H9 (cell line): ENCODE results near the gene CCDC40. TPM values are rescaled to one million over a fixed set of nuclear protein-coding genes. Genes with fewer than 3 reads are reported as not detected.
A peak's percentile ranks its signal among the peaks of the same experiment; 100 is the strongest.

Source experiments
- DNase-seq: peaks from one replicate; pipeline ENCODE4 v3.0.0-alpha.2; 2017
- H2AFZ ChIP-seq: one replicate; pipeline ENCODE4 v1.6.1; 2013; ENCODE audit warnings: mild to moderate bottlenecking, low read length, control low read depth, moderate library complexity
- H2AK5ac ChIP-seq: 2 replicates; pipeline ENCODE4 v1.6.1; 2013; ENCODE audit warnings: low read length, control low read depth, mixed read lengths; ENCODE audit not compliant: insufficient read length
- H2BK120ac ChIP-seq: one replicate; pipeline ENCODE4 v1.6.1; 2013; ENCODE audit warnings: low read depth, mild to moderate bottlenecking, low read length, control low read depth, inconsistent platforms; ENCODE audit not compliant: poor library complexity, severe bottlenecking
- H2BK12ac ChIP-seq: 2 replicates; pipeline ENCODE4 v1.6.1; 2013; ENCODE audit warnings: low read length, control low read depth, mixed read lengths, low read depth; ENCODE audit not compliant: insufficient read length
- H2BK15ac ChIP-seq: 2 replicates; pipeline ENCODE4 v1.6.1; 2013; ENCODE audit warnings: low read depth, low read length, control low read depth
- H2BK20ac ChIP-seq: one replicate; pipeline ENCODE4 v1.6.1; 2013; ENCODE audit warnings: low read depth, mild to moderate bottlenecking, low read length, control low read depth, inconsistent platforms; ENCODE audit not compliant: poor library complexity, severe bottlenecking
- H2BK5ac ChIP-seq: 2 replicates; pipeline ENCODE4 v1.6.1; 2013; ENCODE audit warnings: low read length, control low read depth, mixed read lengths; ENCODE audit not compliant: insufficient read length
- H3K14ac ChIP-seq: 2 replicates; pipeline ENCODE4 v1.6.1; 2013; ENCODE audit warnings: low read length, control low read depth; ENCODE audit not compliant: insufficient read depth
- H3K18ac ChIP-seq: 2 replicates; pipeline ENCODE4 v1.6.1; 2013; ENCODE audit warnings: low read depth, mild to moderate bottlenecking, mixed read lengths, low read length, control low read depth; ENCODE audit not compliant: insufficient read length
- H3K23ac ChIP-seq: 2 replicates; pipeline ENCODE4 v1.6.1; 2013; ENCODE audit warnings: low read length, control low read depth, mixed read lengths, low read depth; ENCODE audit not compliant: insufficient read length
- H3K23me2 ChIP-seq: 2 replicates; pipeline ENCODE4 v1.6.1; 2013; ENCODE audit warnings: low read depth, mild to moderate bottlenecking, mixed read lengths, low read length, control low read depth; ENCODE audit not compliant: insufficient read length, poor library complexity, severe bottlenecking
- H3K27ac ChIP-seq: 2 replicates; pipeline ENCODE4 v1.5.1; 2013; ENCODE audit warnings: low read length, control low read depth, mixed read lengths, low read depth; ENCODE audit not compliant: insufficient read length
- H3K27me3 ChIP-seq: 2 replicates; pipeline ENCODE4 v1.6.1; 2013; ENCODE audit warnings: low read length, control low read depth, inconsistent platforms; ENCODE audit not compliant: insufficient read depth
- H3K4ac ChIP-seq: 2 replicates; pipeline ENCODE4 v1.6.1; 2013; ENCODE audit warnings: low read depth, mild to moderate bottlenecking, control low read depth, inconsistent platforms, low read length, moderate library complexity
- H3K4me1 ChIP-seq: 2 replicates; pipeline ENCODE4 v1.6.1; 2013; ENCODE audit warnings: low read length, control low read depth, inconsistent platforms; ENCODE audit not compliant: insufficient read depth
- H3K4me2 ChIP-seq: 2 replicates; pipeline ENCODE4 v1.6.1; 2013; ENCODE audit warnings: low read length, control low read depth, mixed read lengths; ENCODE audit not compliant: insufficient read length, insufficient read depth
- H3K56ac ChIP-seq: 2 replicates; pipeline ENCODE4 v1.6.1; 2013; ENCODE audit warnings: low read depth, mild to moderate bottlenecking, mixed read lengths, low read length, control low read depth; ENCODE audit not compliant: insufficient read length
- H3K79me1 ChIP-seq: 2 replicates; pipeline ENCODE4 v1.6.1; 2013; ENCODE audit warnings: low read depth, mild to moderate bottlenecking, moderate library complexity, low read length, control low read depth, inconsistent platforms; ENCODE audit not compliant: insufficient read depth, poor library complexity, severe bottlenecking
- H3K79me2 ChIP-seq: 2 replicates; pipeline ENCODE4 v1.6.1; 2013; ENCODE audit warnings: low read length, control low read depth, inconsistent platforms; ENCODE audit not compliant: insufficient read depth
- H3K9ac ChIP-seq: 2 replicates; pipeline ENCODE4 v1.6.1; 2013; ENCODE audit warnings: low read length, control low read depth, mixed read lengths; ENCODE audit not compliant: insufficient read length; ENCODE audit errors: extremely low read depth
- H3K9me3 ChIP-seq: one replicate; pipeline ENCODE4 v1.6.1; 2013; ENCODE audit warnings: low read depth, low read length, inconsistent platforms; ENCODE audit not compliant: control insufficient read depth
- H3T11ph ChIP-seq: one replicate; pipeline ENCODE4 v1.6.1; 2013; ENCODE audit warnings: mild to moderate bottlenecking, low read length, control low read depth, inconsistent platforms
- H4K20me1 ChIP-seq: one replicate; pipeline ENCODE4 v1.6.1; 2013; ENCODE audit not compliant: control insufficient read depth, insufficient read length, insufficient read depth
- H4K5ac ChIP-seq: 2 replicates; pipeline ENCODE4 v1.6.1; 2013; ENCODE audit warnings: low read depth, mild to moderate bottlenecking, mixed read lengths, low read length, control low read depth; ENCODE audit not compliant: insufficient read length
- H4K8ac ChIP-seq: replicated peaks from 2 replicates; pipeline ENCODE4 v1.6.1; 2013; ENCODE audit warnings: low read length, control low read depth, mixed read lengths, low read depth; ENCODE audit not compliant: insufficient read length
- H4K91ac ChIP-seq: 2 replicates; pipeline ENCODE4 v1.6.1; 2013; ENCODE audit warnings: low read depth, mild to moderate bottlenecking, moderate library complexity, mixed read lengths, low read length, control low read depth; ENCODE audit not compliant: insufficient read length
- H3K27ac Mint-ChIP-seq, 3 experiments: 2 replicates in 2 of 3; 3 replicates in 1 of 3; pipeline ENCODE4 v1.8.0; 2020 to 2021; ENCODE audit warnings: mixed read lengths in 3 of 3, mild to moderate bottlenecking in 1 of 3, moderate library complexity in 1 of 3
- H3K27me3 Mint-ChIP-seq: 2 replicates; pipeline ENCODE4 v1.8.0; 2021; ENCODE audit warnings: low read depth, mild to moderate bottlenecking, moderate library complexity, mixed read lengths
- H3K36me3 Mint-ChIP-seq, 3 experiments: 2 replicates in 2 of 3; 3 replicates in 1 of 3; pipeline ENCODE4 v1.8.0; 2020 to 2021; ENCODE audit warnings: low read depth in 3 of 3, mixed read lengths in 3 of 3; ENCODE audit not compliant: insufficient read depth in 1 of 3
- H3K4me1 Mint-ChIP-seq, 2 experiments: 2 replicates each; pipeline ENCODE4 v1.8.0; 2020; ENCODE audit warnings: mixed read lengths in 2 of 2
- H3K4me3 Mint-ChIP-seq, 2 experiments: 2 replicates in 1 of 2; 3 replicates in 1 of 2; pipeline ENCODE4 v1.8.0; 2020 to 2021; ENCODE audit warnings: mild to moderate bottlenecking in 2 of 2, mixed read lengths in 2 of 2, moderate library complexity in 1 of 2
- H3K9me3 Mint-ChIP-seq, 2 experiments: 2 replicates in 1 of 2; 3 replicates in 1 of 2; pipeline ENCODE4 v1.8.0; 2020; ENCODE audit warnings: mild to moderate bottlenecking in 2 of 2, mixed read lengths in 2 of 2, moderate library complexity in 1 of 2
- CTCF ChIP-seq: fragments of 200-600 bp; sonication (generic); conservative IDR thresholded peaks from 3 replicates; pipeline ENCODE4 v1.8.0; 2021; ENCODE audit warnings: antibody characterized with exemption, mild to moderate bottlenecking
- WGBS: extraction: QIAGEN DNeasy Blood & Tissue Kit; methylation state at CpG from one replicate; pipeline ENCODE4 v1.1.7; 2013; ENCODE audit warnings: missing lambda C conversion rate, low lambda C conversion rate, mixed read lengths; ENCODE audit not compliant: insufficient read length; ENCODE audit errors: extremely low coverage; 5-methylcytosine and 5-hydroxymethylcytosine counted together
- total RNA-seq: library from RNA; stranded (reverse); gene quantifications from 2 replicates; pipeline ENCODE4 v1.2.1, GENCODE V29; 2021

CCDC40 gene
- total RNA-seq, 1 experiment from 2014 or later, result 8.9 TPM

- Histone ChIP-seq H2BK12ac (no peak overlapping the region), H3K4me2 (peak overlapping the region; percentile 46), H3K23me2 (peaks cover 12% of the 10 kb centered on the region), H3T11ph (no peak overlapping the region), H2BK5ac (no peak overlapping the region), H3K56ac (no peak overlapping the region), H3K27me3 (no peaks in the 10 kb centered on the region), H3K23ac (no peak overlapping the region), H3K18ac (peak overlapping the region; percentile 94), H3K4ac (no peak overlapping the region), H3K14ac (peak overlapping the region; percentile 96; the same call in 1 of the 2 replicates), H2BK15ac (no peak overlapping the region), H2AK5ac (no peak overlapping the region), H4K8ac (no peak overlapping the region), H4K20me1 (peaks cover under 1% of the 10 kb centered on the region), H2BK20ac (no peak overlapping the region), H4K5ac (no peak overlapping the region), H3K79me2 (peaks cover 21% of the 10 kb centered on the region; the same call in 1 of the 2 replicates), H2AFZ (no peak overlapping the region), H3K27ac (no peak overlapping the region), H3K9me3 (no peaks in the 10 kb centered on the region), H3K79me1 (peaks cover 4% of the 10 kb centered on the region), H3K4me1 (no peaks in the 10 kb centered on the region; the same call in 1 of the 2 replicates), H2BK120ac (no peak overlapping the region), H3K9ac (peak overlapping the region; percentile 28), H4K91ac (no peak overlapping the region)
- H3K9me3 Mint-ChIP-seq, result peaks cover 4 to 5% of the 10 kb centered on the region in 2 experiments; a peak in 3 of 5 replicates
- H3K27ac Mint-ChIP-seq, result peak overlapping the region; percentile 43 to 98 (median 90); a peak in 4 of 7 replicates
- TF ChIP-seq CTCF, result no peak
- no CpG with 5 or more reads among the region's 52 CpGs for WGBS
- DNase-seq, result peak; percentile 82
- peaks cover 23 to 31% of the 10 kb centered on the region in 2 experiments for H3K4me1 Mint-ChIP-seq
- no peaks in the 10 kb centered on the region for H3K27me3 Mint-ChIP-seq
- peak overlapping the region; percentile 88 to 96 for H3K4me3 Mint-ChIP-seq
- peaks cover 11 to 22% (median 14%) of the 10 kb centered on the region in 3 experiments; a peak in 6 of 7 replicates for H3K36me3 Mint-ChIP-seq
These were observed 454 bp downstream of the CCDC40 start for GRCh38 chr17:80036715-80037477.
